GM18873 (cell line): ENCODE results near the gene ABCD1.

Experiments
- ATAC-seq: cut with Tn5 transposase; IDR thresholded peaks from one replicate; pipeline ENCODE4 v1.9.1; 2021; ENCODE audit warnings: mild to moderate bottlenecking, moderate library complexity, moderate number of reproducible peaks; ENCODE audit not compliant: unreplicated experiment, low FRiP score

The ABCD1 gene

GRCh38 chrX:153782313-153782712, 57.7 kb downstream of the ABCD1 start:
- no peak for ATAC-seq

- no peak for ATAC-seq
Observed at GRCh38 chrX:153782871-153783270, 58.2 kb downstream of the ABCD1 start.

GRCh38 chrX:153783378-153784013, 58.8 kb downstream of the ABCD1 start:
- no peak for ATAC-seq

- ATAC-seq, result no peak
Observed at GRCh38 chrX:153784325-153784967, 59.8 kb downstream of the ABCD1 start.

GRCh38 chrX:153786669-153787068, 62.0 kb downstream of the ABCD1 start:
- no peak for ATAC-seq

- ATAC-seq, result no peak
Observed at GRCh38 chrX:153789654-153790053, 65.0 kb downstream of the ABCD1 start.

- no peak for ATAC-seq
Observed at GRCh38 chrX:153791104-153791852, 66.6 kb downstream of the ABCD1 start.

- no peak for ATAC-seq
Observed at GRCh38 chrX:153792368-153792767, 67.7 kb downstream of the ABCD1 start.

GRCh38 chrX:153793291-153793690, 68.6 kb downstream of the ABCD1 start:
- no peak for ATAC-seq
